Measurements from ENCODE around the gene HS3ST6. TPM values are rescaled to one million over a fixed set of nuclear protein-coding genes. Genes with fewer than 3 reads are reported as not detected.

HS3ST6 gene
- total and polyA plus RNA-seq, 2 of the 13 experiments (the other 11 are each of a cell fraction or from before 2014, with no cell fraction given), result not detected

GRCh38 chr16:1909561-1910231 is 8.5 kb downstream of the HS3ST6 start:
- H3K36me3 ChIP-seq (replicated peaks in 1 of 2; ENCODE audit: control insufficient read depth in 1 of 2, insufficient read depth in 2 of 2, low read length in 2 of 2), result no peaks in the 10 kb centered on the region
- H4K20me1 ChIP-seq (ENCODE audit: insufficient read depth, low read length), result no peaks in the 10 kb centered on the region
- no peak overlapping the region for H2AFZ ChIP-seq (ENCODE audit: low read length)
- POLR2A ChIA-PET, result interaction anchor here (1.0 kb wide), 1 partner anchor 82 kb away, joined by 3 read pairs; the partner anchor contains the start of gene FAHD1
- no peak for ATAC-seq
- DNase-seq (ENCODE audit: low spot score), result no peak
- H3K79me2 ChIP-seq (ENCODE audit: insufficient read depth, low read length), result no peaks in the 10 kb centered on the region
- H3K4me1 ChIP-seq (ENCODE audit: insufficient read depth, low read length), result no peaks in the 10 kb centered on the region
- no peak overlapping the region for H3K4me2 ChIP-seq (ENCODE audit: low read depth, low read length)
- in situ Hi-C loops (cut with HindIII; ENCODE audit: extremely low pct_ligation_motif_present, low pct_unique_long_range_greater_than_20kb), result no loop called here
- FAIRE-seq, result no peak
- 45% methylated on average over 7 of the region's 18 CpGs for WGBS (ENCODE audit: low lambda C conversion rate)
- TF ChIP-seq ZNF180 (CRISPR knock-in tag; IDR thresholded peaks at IDR 0.05; ENCODE audit: borderline replicate concordance, low read depth) (no peak), HMG20A (CRISPR knock-in tag; IDR thresholded peaks at IDR 0.05; ENCODE audit: borderline replicate concordance) (no peak), MXI1 (IDR thresholded peaks at IDR 0.05; ENCODE audit: borderline replicate concordance, low read depth, low read length) (no peak), NR1H2 (CRISPR knock-in tag; IDR thresholded peaks at IDR 0.05; ENCODE audit: borderline replicate concordance, low read depth) (no peak), ZFP36L1 (CRISPR knock-in tag; IDR thresholded peaks at IDR 0.05) (no peak), ZBTB1 (CRISPR knock-in tag; IDR thresholded peaks at IDR 0.05; ENCODE audit: borderline replicate concordance) (no peak), TSC22D2 (CRISPR knock-in tag; IDR thresholded peaks at IDR 0.05; ENCODE audit: borderline replicate concordance) (no peak), GABPB1 (CRISPR knock-in tag; IDR thresholded peaks at IDR 0.05) (peak; percentile 33; the same call in 1 of the 2 replicates), ZFY (CRISPR knock-in tag; IDR thresholded peaks at IDR 0.05) (no peak), CENPBD1 (CRISPR knock-in tag; IDR thresholded peaks at IDR 0.05; ENCODE audit: borderline replicate concordance, low read depth) (no peak), BHLHE40 (IDR thresholded peaks at IDR 0.05; ENCODE audit: low read length) (no peak), ZNF687 (CRISPR knock-in tag; IDR thresholded peaks at IDR 0.05) (peak; percentile 45; the same call in 1 of the 2 replicates), SATB2 (CRISPR knock-in tag; IDR thresholded peaks at IDR 0.05) (no peak), TRAFD1 (CRISPR knock-in tag; IDR thresholded peaks at IDR 0.05; ENCODE audit: borderline replicate concordance) (no peak)
- H3K27me3 ChIP-seq (ENCODE audit: control insufficient read depth in 1 of 2, insufficient read depth in 2 of 2, low read length in 2 of 2), result peaks cover 24 to 68% of the 10 kb centered on the region in 2 experiments
- CTCF ChIA-PET (ENCODE audit: low intra/inter-chr PET ratio, low total read pairs), result no interaction called here
- no TSS peak for BruUV-seq (replicated peaks)
- H3K9ac ChIP-seq (ENCODE audit: insufficient read depth, low read depth, low read length), result no peak overlapping the region
- H3K4me3 ChIP-seq (replicated peaks in 1 of 3; ENCODE audit: insufficient read depth in 1 of 3, low read depth in 2 of 3, low read length in 3 of 3), result no peak overlapping the region
- no peaks in the 10 kb centered on the region for H3K9me3 ChIP-seq (ENCODE audit: low read length)
- intact Hi-C loops (cut with micrococcal nuclease; ENCODE audit: unreplicated experiment), result no loop called here
- no peak overlapping the region for H3K27ac ChIP-seq (ENCODE audit: extremely low read length, insufficient read depth, low read length)
